Ishikawa (cell line): ENCODE measurements around the gene GRIK2.

ENCODE experiments used
- CEBPB ChIP-seq: IDR thresholded peaks from 2 replicates; pipeline ENCODE4 v1.6.1; 2012
- CREB1 ChIP-seq: IDR thresholded peaks from 2 replicates; pipeline ENCODE4 v1.6.1; 2012; ENCODE audit warnings: low read depth
- EGR1 ChIP-seq: IDR thresholded peaks from 2 replicates; pipeline ENCODE4 v1.6.1; 2012
- EP300 ChIP-seq: IDR thresholded peaks from 2 replicates; pipeline ENCODE4 v1.6.1; 2012; ENCODE audit warnings: borderline replicate concordance
- FOXM1 ChIP-seq: IDR thresholded peaks from 2 replicates; pipeline ENCODE4 v1.6.1; 2012; ENCODE audit warnings: low read depth, borderline replicate concordance
- NFIC ChIP-seq: IDR thresholded peaks from 2 replicates; pipeline ENCODE4 v1.6.1; 2012
- RAD21 ChIP-seq: IDR thresholded peaks from 2 replicates; pipeline ENCODE4 v1.6.1; 2012; ENCODE audit warnings: low read depth
- TAF1 ChIP-seq: IDR thresholded peaks from 2 replicates; pipeline ENCODE4 v1.6.1; 2012; ENCODE audit warnings: low read depth, mild to moderate bottlenecking
- TCF12 ChIP-seq: IDR thresholded peaks from 2 replicates; pipeline ENCODE4 v1.6.1; 2012; ENCODE audit warnings: low read depth
- TEAD4 ChIP-seq: IDR thresholded peaks from 2 replicates; pipeline ENCODE4 v1.6.1; 2012
- YY1 ChIP-seq: IDR thresholded peaks from 2 replicates; pipeline ENCODE4 v1.6.1; 2012; ENCODE audit warnings: low read depth
- ZBTB7A ChIP-seq: IDR thresholded peaks from 2 replicates; pipeline ENCODE4 v1.6.1; 2012; ENCODE audit warnings: low read depth
- TF ChIP-seq, protein P1 (sequence below): IDR thresholded peaks from 2 replicates; pipeline ENCODE4 v1.6.1; 2012
- TF ChIP-seq, protein P2 (sequence below): IDR thresholded peaks from 2 replicates; pipeline ENCODE4 v1.6.1; 2012; ENCODE audit warnings: low read depth, mild to moderate bottlenecking
- TF ChIP-seq, protein P3 (sequence below): IDR thresholded peaks from 2 replicates; pipeline ENCODE4 v1.6.1; 2012

The GRIK2 gene

DNA sequence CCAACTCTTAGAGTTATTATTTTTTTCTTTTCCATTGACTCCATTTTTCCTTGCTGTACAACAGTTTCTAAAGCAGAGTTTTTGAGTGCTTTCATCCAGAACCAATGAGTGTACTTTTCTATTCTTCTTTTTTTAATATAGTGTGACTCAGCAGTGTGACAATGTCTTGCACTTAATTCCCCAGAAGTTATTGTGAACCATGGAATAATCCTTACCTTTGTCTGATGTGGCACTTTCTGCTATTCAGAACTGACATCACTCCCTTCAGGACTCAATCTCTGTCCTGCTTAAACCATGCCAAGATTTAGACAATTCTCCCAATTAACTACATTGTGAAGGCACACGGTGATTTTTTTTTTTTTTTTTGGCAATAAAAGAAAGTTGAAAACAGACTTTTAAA, 41.5 kb downstream of the GRIK2 start:
- TF ChIP-seq TCF12 (no peak), YY1 (no peak), CREB1 (no peak), EP300 (no peak), TAF1 (no peak), EGR1 (no peak), FOXM1 (no peak), RAD21 (no peak), ZBTB7A (no peak)
- TF ChIP-seq, protein P1, sequence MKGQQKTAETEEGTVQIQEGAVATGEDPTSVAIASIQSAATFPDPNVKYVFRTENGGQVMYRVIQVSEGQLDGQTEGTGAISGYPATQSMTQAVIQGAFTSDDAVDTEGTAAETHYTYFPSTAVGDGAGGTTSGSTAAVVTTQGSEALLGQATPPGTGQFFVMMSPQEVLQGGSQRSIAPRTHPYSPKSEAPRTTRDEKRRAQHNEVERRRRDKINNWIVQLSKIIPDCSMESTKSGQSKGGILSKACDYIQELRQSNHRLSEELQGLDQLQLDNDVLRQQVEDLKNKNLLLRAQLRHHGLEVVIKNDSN: no peak
- TF ChIP-seq, protein P2, sequence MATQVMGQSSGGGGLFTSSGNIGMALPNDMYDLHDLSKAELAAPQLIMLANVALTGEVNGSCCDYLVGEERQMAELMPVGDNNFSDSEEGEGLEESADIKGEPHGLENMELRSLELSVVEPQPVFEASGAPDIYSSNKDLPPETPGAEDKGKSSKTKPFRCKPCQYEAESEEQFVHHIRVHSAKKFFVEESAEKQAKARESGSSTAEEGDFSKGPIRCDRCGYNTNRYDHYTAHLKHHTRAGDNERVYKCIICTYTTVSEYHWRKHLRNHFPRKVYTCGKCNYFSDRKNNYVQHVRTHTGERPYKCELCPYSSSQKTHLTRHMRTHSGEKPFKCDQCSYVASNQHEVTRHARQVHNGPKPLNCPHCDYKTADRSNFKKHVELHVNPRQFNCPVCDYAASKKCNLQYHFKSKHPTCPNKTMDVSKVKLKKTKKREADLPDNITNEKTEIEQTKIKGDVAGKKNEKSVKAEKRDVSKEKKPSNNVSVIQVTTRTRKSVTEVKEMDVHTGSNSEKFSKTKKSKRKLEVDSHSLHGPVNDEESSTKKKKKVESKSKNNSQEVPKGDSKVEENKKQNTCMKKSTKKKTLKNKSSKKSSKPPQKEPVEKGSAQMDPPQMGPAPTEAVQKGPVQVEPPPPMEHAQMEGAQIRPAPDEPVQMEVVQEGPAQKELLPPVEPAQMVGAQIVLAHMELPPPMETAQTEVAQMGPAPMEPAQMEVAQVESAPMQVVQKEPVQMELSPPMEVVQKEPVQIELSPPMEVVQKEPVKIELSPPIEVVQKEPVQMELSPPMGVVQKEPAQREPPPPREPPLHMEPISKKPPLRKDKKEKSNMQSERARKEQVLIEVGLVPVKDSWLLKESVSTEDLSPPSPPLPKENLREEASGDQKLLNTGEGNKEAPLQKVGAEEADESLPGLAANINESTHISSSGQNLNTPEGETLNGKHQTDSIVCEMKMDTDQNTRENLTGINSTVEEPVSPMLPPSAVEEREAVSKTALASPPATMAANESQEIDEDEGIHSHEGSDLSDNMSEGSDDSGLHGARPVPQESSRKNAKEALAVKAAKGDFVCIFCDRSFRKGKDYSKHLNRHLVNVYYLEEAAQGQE: no peak

DNA sequence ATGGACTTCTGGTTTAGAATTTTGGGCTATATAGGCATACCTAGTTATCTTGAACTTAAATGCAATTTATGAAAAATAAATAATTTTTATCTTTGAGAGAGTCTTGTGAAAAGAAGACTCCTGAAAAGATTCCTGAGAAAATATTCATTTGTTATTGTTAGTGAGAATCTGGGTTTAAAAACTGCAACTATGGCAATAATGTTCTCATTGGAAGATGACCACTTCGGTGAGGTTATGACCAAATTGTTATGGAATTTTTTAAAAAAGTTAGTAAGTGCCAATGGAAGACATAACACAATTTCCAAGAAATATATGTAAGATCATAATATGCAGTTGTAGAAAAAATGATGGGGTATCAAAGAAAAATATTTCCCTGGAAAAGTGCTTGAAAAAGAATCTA, 46.3 kb downstream of the GRIK2 start:
- TF ChIP-seq CEBPB (no peak), TEAD4 (no peak), NFIC (no peak), EGR1 (no peak), EP300 (no peak)
- TF ChIP-seq, protein P2: no peak
- TF ChIP-seq, protein P1: no peak

DNA sequence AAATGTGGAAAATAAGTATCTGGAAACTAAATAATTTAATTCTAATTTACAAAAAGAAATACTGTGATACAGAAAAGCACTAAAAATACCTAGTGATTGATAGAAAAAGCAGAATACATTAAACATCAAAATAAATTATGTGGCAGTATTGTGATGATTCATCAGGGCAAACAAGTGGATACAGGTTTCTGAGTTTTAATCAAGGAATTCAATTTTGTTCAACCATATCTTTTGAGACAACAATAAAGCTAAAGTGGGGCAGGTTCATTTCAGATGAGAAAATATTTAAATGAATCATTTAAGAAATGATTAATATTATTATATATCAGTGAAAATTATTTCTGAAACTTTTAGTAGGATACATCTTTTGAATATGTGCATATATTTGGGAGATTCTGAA, 49.8 kb downstream of the GRIK2 start:
- TF ChIP-seq, protein P1: no peak
- TF ChIP-seq TAF1: no peak
- TF ChIP-seq, protein P3, sequence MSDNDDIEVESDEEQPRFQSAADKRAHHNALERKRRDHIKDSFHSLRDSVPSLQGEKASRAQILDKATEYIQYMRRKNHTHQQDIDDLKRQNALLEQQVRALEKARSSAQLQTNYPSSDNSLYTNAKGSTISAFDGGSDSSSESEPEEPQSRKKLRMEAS: no peak

DNA sequence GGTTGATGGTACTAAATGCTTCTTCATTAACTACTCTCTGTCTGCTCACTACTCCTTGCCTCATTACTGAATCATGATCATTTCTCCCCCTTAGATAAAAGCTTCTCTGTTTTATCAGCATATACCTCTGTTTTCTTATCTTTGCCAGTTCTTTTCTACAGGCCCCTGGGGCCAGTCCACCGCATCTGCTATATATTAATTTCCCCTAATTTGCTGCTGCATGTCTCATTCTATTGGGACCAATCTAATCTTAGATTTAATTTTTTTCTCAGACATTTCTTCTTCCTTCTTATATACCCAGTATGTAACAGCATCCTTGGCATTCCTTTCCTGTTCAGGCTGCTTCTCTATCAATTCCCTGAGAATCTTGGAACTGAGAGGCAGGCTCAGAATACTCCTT, 51.2 kb downstream of the GRIK2 start:
- TF ChIP-seq EGR1 (no peak), CEBPB (no peak)
- TF ChIP-seq, protein P3: no peak

DNA sequence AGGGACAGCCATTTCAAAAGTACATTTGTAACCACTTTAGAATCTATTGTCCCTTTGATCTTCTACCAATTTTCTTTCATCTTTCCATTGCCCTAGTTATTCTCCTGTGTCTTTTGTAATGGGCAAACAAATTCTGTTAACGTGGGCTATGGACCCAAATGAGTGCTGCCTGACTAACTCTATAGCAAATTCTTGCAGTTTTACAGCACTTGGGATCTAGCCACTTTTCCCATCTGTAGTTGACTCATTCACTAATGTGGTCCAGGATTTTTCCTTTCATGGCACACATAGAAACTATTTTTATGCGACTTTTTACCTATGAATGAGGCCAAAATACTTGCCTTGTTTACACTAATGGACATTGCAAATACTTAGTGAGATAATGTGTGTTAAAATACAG, 52.0 kb downstream of the GRIK2 start:
- TF ChIP-seq YY1: no peak
- no peak for TF ChIP-seq ZBTB7A
- no peak for TF ChIP-seq CEBPB
- TF ChIP-seq TCF12: no peak
- TF ChIP-seq, protein P3: no peak
- TF ChIP-seq, protein P1: no peak
- no peak for TF ChIP-seq EGR1
- TF ChIP-seq EP300: no peak
- TF ChIP-seq, protein P2: no peak
- no peak for TF ChIP-seq TEAD4
- no peak for TF ChIP-seq FOXM1
- no peak for TF ChIP-seq CREB1
- no peak for TF ChIP-seq RAD21
- no peak for TF ChIP-seq TAF1
